LNCaP clone FGC (cell line): ENCODE results near the gene SOBP.
A peak's percentile ranks its signal among the peaks of the same experiment; 100 is the strongest.

Source experiments
- DNase-seq: peaks from one replicate; pipeline ENCODE4 v3.0.0-alpha.2; 2011; ENCODE audit warnings: low read depth
- H3K4me3 ChIP-seq: 2 replicates; pipeline ENCODE4 v1.5.1; 2011; ENCODE audit warnings: mild to moderate bottlenecking, low read depth, low read length, control low read depth
- TF ChIP-seq, protein P1 (sequence below): IDR thresholded peaks from 2 replicates; pipeline ENCODE4 v1.5.1; 2012; ENCODE audit warnings: mild to moderate bottlenecking; ENCODE audit not compliant: control insufficient read depth, insufficient read depth; ENCODE audit errors: extremely low read depth

Gene SOBP

DNA sequence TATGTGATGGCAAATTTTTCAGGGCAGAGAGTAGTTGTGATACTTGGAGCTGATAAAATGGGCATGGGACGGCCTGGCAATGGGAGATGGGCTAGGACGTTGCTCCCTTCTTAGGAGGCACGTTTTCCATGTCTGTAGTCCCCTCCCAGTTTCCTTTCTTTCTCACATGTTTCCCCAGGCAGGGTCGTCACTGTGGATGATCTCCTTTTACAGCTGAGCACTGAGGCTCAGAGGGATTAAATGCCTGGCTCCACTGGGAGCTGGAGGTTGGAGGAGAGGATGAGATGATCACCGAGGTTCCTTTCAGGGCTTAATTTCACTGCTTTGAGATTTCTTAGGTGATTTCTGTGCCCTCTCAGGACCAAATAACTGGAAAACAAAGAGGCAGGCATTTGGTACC is 136.7 kb downstream of the SOBP start:
- no peak overlapping the region for H3K4me3 ChIP-seq
- no peak for DNase-seq
- TF ChIP-seq, protein P1, sequence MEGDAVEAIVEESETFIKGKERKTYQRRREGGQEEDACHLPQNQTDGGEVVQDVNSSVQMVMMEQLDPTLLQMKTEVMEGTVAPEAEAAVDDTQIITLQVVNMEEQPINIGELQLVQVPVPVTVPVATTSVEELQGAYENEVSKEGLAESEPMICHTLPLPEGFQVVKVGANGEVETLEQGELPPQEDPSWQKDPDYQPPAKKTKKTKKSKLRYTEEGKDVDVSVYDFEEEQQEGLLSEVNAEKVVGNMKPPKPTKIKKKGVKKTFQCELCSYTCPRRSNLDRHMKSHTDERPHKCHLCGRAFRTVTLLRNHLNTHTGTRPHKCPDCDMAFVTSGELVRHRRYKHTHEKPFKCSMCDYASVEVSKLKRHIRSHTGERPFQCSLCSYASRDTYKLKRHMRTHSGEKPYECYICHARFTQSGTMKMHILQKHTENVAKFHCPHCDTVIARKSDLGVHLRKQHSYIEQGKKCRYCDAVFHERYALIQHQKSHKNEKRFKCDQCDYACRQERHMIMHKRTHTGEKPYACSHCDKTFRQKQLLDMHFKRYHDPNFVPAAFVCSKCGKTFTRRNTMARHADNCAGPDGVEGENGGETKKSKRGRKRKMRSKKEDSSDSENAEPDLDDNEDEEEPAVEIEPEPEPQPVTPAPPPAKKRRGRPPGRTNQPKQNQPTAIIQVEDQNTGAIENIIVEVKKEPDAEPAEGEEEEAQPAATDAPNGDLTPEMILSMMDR: no peak

DNA sequence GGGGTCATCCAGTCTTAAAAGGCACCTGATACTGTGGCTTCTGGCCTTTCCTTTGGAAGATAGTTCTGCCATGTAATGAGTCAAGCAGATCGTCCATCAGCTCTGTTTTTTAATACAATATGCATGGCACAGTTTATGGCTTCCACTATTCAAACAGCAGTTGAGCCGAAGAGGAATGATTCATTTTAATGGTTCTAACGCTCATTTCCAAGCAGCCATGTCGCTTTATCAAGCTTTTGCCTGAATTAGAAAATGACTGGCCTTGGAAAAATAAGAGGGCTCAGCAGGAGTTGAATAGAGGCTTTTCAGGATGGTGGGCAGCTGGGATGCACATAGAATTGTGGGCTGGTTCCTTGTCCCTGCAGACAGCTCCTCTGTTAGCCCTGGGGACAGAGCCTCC is 138.1 kb downstream of the SOBP start:
- no peak for DNase-seq
- no peak overlapping the region for H3K4me3 ChIP-seq
- TF ChIP-seq, protein P1: no peak

DNA sequence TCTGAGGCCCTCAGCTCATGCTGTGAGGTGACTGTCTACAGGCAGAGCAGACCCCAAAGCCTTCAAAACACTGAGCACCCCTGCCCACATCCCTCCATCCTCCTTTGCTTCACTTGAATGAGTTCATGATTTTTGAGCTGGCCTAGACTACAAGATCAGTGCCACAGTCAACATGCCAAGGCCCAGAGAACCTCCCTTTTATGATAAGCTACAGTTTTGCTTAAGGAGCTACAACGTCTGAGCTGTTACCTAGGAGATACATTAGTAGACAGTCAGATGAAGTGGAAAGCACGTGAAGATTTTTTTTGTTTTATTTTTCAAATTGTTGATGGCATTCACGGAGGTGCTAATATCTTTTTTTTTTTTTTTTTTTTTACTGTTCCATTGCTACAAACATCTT is 139.0 kb downstream of the SOBP start:
- TF ChIP-seq, protein P1: no peak
- no peak overlapping the region for H3K4me3 ChIP-seq
- no peak for DNase-seq

DNA sequence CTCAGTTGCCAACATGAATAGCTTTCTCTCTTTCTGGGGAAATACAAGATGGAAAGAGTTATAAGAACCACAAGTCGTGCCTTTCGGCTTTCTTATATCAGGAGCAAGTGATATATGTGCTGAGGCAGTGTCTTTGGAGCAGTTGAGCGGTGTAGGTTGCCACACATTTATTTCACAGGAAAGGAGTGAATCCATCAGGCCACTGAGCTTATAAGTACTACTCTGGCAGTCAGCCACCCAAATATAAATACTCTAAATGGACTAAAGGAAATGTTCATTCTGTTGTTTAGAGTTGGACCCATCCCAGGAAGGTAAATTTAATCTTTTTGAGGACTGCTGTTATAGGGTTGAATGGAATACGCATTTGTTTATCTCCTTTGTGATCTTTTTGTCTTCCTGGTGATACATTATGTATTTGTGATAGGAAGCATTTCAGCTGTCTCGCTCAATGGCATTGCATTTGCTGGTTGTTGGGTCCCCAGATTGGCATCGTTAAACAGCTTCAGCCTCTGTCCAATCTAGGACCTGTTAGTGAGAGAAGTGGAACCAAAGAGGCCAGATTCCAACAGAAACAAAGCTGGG is 139.7 kb downstream of the SOBP start:
- no peak overlapping the region for H3K4me3 ChIP-seq
- DNase-seq: peak; percentile 40
- TF ChIP-seq, protein P1: no peak

DNA sequence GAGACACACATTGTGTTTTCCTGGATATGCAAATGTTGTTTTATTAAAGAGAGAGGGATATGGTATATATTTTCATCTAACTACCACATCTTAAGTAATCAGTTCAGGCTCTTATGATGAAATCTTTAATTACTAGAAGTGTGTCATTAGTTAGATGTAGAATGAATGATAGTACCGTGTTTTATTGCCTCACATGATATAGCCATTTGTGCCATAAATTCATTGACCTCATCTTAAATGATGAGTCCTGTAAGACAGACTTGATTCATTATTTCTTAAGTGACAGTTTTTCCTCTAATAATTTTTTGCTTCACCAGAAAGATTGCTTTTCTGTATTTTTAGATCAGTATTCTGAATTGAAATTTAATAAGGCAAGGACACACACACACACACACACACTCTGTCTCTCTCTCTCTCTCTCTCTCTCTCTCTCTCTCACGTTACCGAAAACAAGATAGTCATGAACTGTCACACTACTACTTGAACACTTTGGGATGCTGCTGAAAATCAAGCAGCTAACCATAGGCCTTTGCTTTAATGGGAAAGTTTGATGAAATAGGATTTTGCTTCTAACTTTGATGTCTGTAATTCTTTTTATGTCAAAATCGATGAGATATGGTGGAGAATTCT is 140.5 kb downstream of the SOBP start:
- H3K4me3 ChIP-seq: no peak overlapping the region
- no peak for DNase-seq
- TF ChIP-seq, protein P1: no peak

DNA sequence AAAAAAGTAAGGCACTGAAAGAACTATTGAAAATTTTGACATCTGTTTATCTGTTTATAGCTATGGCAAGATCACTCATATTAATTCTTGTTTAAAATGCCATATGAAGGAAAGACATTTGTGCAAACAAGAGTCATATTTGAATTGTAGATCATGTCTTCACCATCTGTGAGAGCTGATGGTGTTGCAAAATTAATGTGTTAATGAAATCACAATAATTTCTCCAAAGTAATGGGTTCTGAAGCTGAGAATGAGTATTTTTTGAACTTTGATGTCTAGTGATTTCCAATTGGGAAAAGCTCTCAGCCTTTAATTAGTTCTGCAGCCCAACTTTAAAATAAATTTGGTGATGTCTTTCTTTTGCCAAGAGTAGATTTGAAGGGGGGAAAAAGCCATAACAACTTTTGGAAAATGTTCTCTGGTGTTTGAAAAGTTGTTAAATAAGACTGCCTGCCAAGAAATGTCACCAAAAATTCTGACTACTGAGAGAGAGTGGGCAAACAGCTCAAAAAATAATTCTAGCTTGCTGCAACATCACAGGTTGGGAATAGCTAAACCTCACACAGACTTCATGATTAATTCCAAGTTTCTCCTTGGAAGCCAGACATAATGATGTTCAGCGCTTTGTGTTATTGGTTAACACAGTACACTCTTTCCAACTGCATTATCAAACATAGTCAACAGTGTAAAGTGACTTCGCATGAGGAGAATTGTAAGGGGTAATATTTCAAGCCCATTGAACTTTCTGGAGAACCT is 142.6 kb downstream of the SOBP start:
- DNase-seq: no peak
- H3K4me3 ChIP-seq: no peak overlapping the region
- TF ChIP-seq, protein P1: no peak
